22Rv1 (cell line): ENCODE data around the gene SUSD4.

Experiments
- CTCF ChIP-seq: fragments of 450-650 bp; IDR thresholded peaks from 2 replicates; pipeline ENCODE4 v1.5.1; 2017; ENCODE audit warnings: mild to moderate bottlenecking
- ZFX ChIP-seq: fragments of 450-650 bp; IDR thresholded peaks from 2 replicates; pipeline ENCODE4 v1.6.1; 2017; ENCODE audit warnings: antibody characterized with exemption, borderline replicate concordance

- TF ChIP-seq CTCF, result no peak
- no peak for TF ChIP-seq ZFX
These were observed 162.0 kb downstream of the SUSD4 start for GRCh38 chr1:223201967-223202366.
